ENCODE measurements around the gene BARX1.

BARX1 gene

GRCh38 chr9:93903886-93904648 lies 51.1 kb downstream of the BARX1 start:
- TF ChIP-seq EZH2 (optimal IDR thresholded peaks at IDR 0.05; ENCODE audit: low read depth, low read length) (no peak), EZH2phosphoT487 (IDR thresholded peaks at IDR 0.05; ENCODE audit: low read length) (no peak), CTCF (IDR thresholded peaks at IDR 0.05; ENCODE audit: low read length) (no peak)
- H3K9me2 ChIP-seq (replicated peaks; ENCODE audit: insufficient read depth, low read length), result no peaks in the 10 kb centered on the region
- DNase-seq, result no peak

GRCh38 chr9:93902780-93903655 lies 52.1 kb downstream of the BARX1 start:
- Histone ChIP-seq H3K4me1 (ENCODE audit: low read length) (no peaks in the 10 kb centered on the region), H3K36me3 (replicated peaks; ENCODE audit: insufficient read depth, low read length) (no peaks in the 10 kb centered on the region), H3K9me3 (replicated peaks; ENCODE audit: insufficient read depth, low read length) (no peaks in the 10 kb centered on the region), H3K9me2 (replicated peaks; ENCODE audit: insufficient read depth, low read length) (no peaks in the 10 kb centered on the region), H3K4me2 (ENCODE audit: low read depth, low read length) (no peak overlapping the region), H3K79me2 (ENCODE audit: low read length) (no peaks in the 10 kb centered on the region), H3K27me3 (replicated peaks; ENCODE audit: insufficient read depth, low read length) (no peaks in the 10 kb centered on the region), H4K20me1 (ENCODE audit: insufficient read depth, low read length) (no peaks in the 10 kb centered on the region), H2AFZ (ENCODE audit: low read length) (no peak overlapping the region), H3K9ac (ENCODE audit: low read length) (no peak overlapping the region), H3K27ac (ENCODE audit: low read length) (no peak overlapping the region), H3F3A (ENCODE audit: insufficient read depth, low read length) (no peaks in the 10 kb centered on the region), H3K4me3 (ENCODE audit: low read length) (no peak overlapping the region)
- no peak for DNase-seq
- TF ChIP-seq EZH2phosphoT487 (IDR thresholded peaks at IDR 0.05; ENCODE audit: low read length) (no peak), CTCF (IDR thresholded peaks at IDR 0.05; ENCODE audit: low read length) (no peak), EZH2 (optimal IDR thresholded peaks at IDR 0.05; ENCODE audit: low read depth, low read length) (no peak)

More at GRCh38 chr9:93903886-93904648, 51.1 kb downstream of the BARX1 start:
- no peak overlapping the region for H3K27ac ChIP-seq (ENCODE audit: low read length)
- H3K9me3 ChIP-seq (replicated peaks; ENCODE audit: insufficient read depth, low read length), result no peaks in the 10 kb centered on the region
- H3K9ac ChIP-seq (ENCODE audit: low read length), result no peak overlapping the region
- no peaks in the 10 kb centered on the region for H3K27me3 ChIP-seq (replicated peaks; ENCODE audit: insufficient read depth, low read length)
- no peak overlapping the region for H3K4me3 ChIP-seq (ENCODE audit: low read length)
- no peak overlapping the region for H2AFZ ChIP-seq (ENCODE audit: low read length)
- no peaks in the 10 kb centered on the region for H3F3A ChIP-seq (ENCODE audit: insufficient read depth, low read length)
- H3K79me2 ChIP-seq (ENCODE audit: low read length), result no peaks in the 10 kb centered on the region
- H3K4me2 ChIP-seq (ENCODE audit: low read depth, low read length), result no peak overlapping the region
- H3K36me3 ChIP-seq (replicated peaks; ENCODE audit: insufficient read depth, low read length), result no peaks in the 10 kb centered on the region
- H4K20me1 ChIP-seq (ENCODE audit: insufficient read depth, low read length), result no peaks in the 10 kb centered on the region
- H3K4me1 ChIP-seq (ENCODE audit: low read length), result no peaks in the 10 kb centered on the region

GRCh38 chr9:93902051-93902779 lies 52.9 kb downstream of the BARX1 start:
- no peaks in the 10 kb centered on the region for H3K9me3 ChIP-seq (replicated peaks; ENCODE audit: insufficient read depth, low read length)
- H3K4me2 ChIP-seq (ENCODE audit: low read depth, low read length), result no peak overlapping the region
- H3F3A ChIP-seq (ENCODE audit: insufficient read depth, low read length), result no peaks in the 10 kb centered on the region
- no peak for DNase-seq
- H3K27me3 ChIP-seq (replicated peaks; ENCODE audit: insufficient read depth, low read length), result no peaks in the 10 kb centered on the region
- H3K4me1 ChIP-seq (ENCODE audit: low read length), result no peaks in the 10 kb centered on the region
- H4K20me1 ChIP-seq (ENCODE audit: insufficient read depth, low read length), result no peaks in the 10 kb centered on the region
- H3K36me3 ChIP-seq (replicated peaks; ENCODE audit: insufficient read depth, low read length), result no peaks in the 10 kb centered on the region
- no peaks in the 10 kb centered on the region for H3K9me2 ChIP-seq (replicated peaks; ENCODE audit: insufficient read depth, low read length)
- TF ChIP-seq CTCF (IDR thresholded peaks at IDR 0.05; ENCODE audit: low read length) (no peak), EZH2 (optimal IDR thresholded peaks at IDR 0.05; ENCODE audit: low read depth, low read length) (no peak), EZH2phosphoT487 (IDR thresholded peaks at IDR 0.05; ENCODE audit: low read length) (no peak)
- no peak overlapping the region for H3K9ac ChIP-seq (ENCODE audit: low read length)
- no peak overlapping the region for H2AFZ ChIP-seq (ENCODE audit: low read length)
- H3K4me3 ChIP-seq (ENCODE audit: low read length), result no peak overlapping the region
- H3K27ac ChIP-seq (ENCODE audit: low read length), result no peak overlapping the region
- no peaks in the 10 kb centered on the region for H3K79me2 ChIP-seq (ENCODE audit: low read length)
